Adrenal gland (tissue), 12 donors: Measurements from ENCODE around the gene NEXMIF. TPM values are rescaled to one million over a fixed set of nuclear protein-coding genes. Genes with fewer than 3 reads are reported as not detected.
"Not testable (repeated sequence)": the region's sequence is repeated elsewhere in the genome, so short reads cannot be mapped to it uniquely, and the experiment has no call there.

Experiments used
- DNase-seq, 7 donors: peaks; one replicate each; pipeline ENCODE4 v3.0.0-alpha.2; 2019 to 2020
- H3K27ac ChIP-seq, 5 donors: fragments of 200-600 bp; sonication (generic) in 4 of 5; 1 replicate in 3 of 5; 2 replicates in 2 of 5; pipeline versions ENCODE4 v1.5.1 to v1.8.0; 2016 to 2020; ENCODE audit warnings: mild to moderate bottlenecking in 1 of 5
- H3K27me3 ChIP-seq: fragments of 200-600 bp; 2 replicates; pipeline ENCODE4 v1.8.0; 2021
- H3K36me3 ChIP-seq, 2 donors: fragments of 200-600 bp; replicated peaks in 1 of 2; 1 replicate in 1 of 2; 2 replicates in 1 of 2; pipeline versions ENCODE4 v1.5.1 to v1.8.0; 2018 to 2022
- H3K4me1 ChIP-seq, 2 donors: fragments of 200-600 bp; replicated peaks in 1 of 2; 1 replicate in 1 of 2; 2 replicates in 1 of 2; pipeline versions ENCODE4 v1.5.1 to v1.8.0; 2018 to 2021
- H3K4me3 ChIP-seq, 4 donors: fragments of 200-600 bp; sonication (generic) in 3 of 4; one replicate each; pipeline ENCODE4 v1.5.1; 2016 to 2018
- H3K9me3 ChIP-seq, 3 donors: fragments of 200-600 bp; sonication (generic) in 1 of 3; replicated peaks in 1 of 3; 1 replicate in 2 of 3; 2 replicates in 1 of 3; pipeline versions ENCODE4 v1.5.1 to v1.8.0; 2016 to 2021
- POLR2A ChIP-seq, 2 donors: fragments of 450-650 bp; IDR thresholded peaks; one replicate each; pipeline ENCODE4 v1.6.1; 2017; ENCODE audit warnings: antibody characterized with exemption in 2 of 2, mild to moderate bottlenecking in 2 of 2, moderate library complexity in 1 of 2
- WGBS, 4 donors: extraction: QIAGEN DNeasy Blood & Tissue Kit in 2 of 4; methylation state at CpG; one replicate each; pipeline versions ENCODE4 v1.1.5 to v1.1.7; 2013 to 2017; 5-methylcytosine and 5-hydroxymethylcytosine counted together
- intact Hi-C, 2 donors: fragments of 100-400 bp; cut with DNase I; formaldehyde crosslinking; loops; one replicate each; pipeline versions ENCODE4 v1.14.1 to v1.15.0; 2022 to 2023
- polyA plus RNA-seq, 3 donors: library from polyadenylated mRNA; stranded (reverse); fragments of 200-250 nt in 2 of 3; fragments of 350-450 nt in 1 of 3; fragmentation: Illumina TruSeq in 1 of 3; extraction: RNeasy Lipid Tissue Mini Kit (QIAGEN cat#74804) in 1 of 3; gene quantifications; one replicate each; pipeline ENCODE4 v1.2.3, GENCODE V29; 2013 to 2014
- total RNA-seq, 9 donors: library from RNA; depleted of rRNA in 4 of 9; stranded (reverse); fragments of >200 nt in 4 of 9; fragments of 120-200 nt in 1 of 9; fragmentation: NEBNext Ultra II Directional in 1 of 9; extraction: Animal tissue kit (Norgen Biotek cat#: 25700) in 1 of 9; gene quantifications; one replicate each; pipeline versions ENCODE4 v1.1.0 to v1.2.4, GENCODE V29; 2013 to 2023
- TF ChIP-seq, protein P1 (sequence below), 6 experiments: fragments of 450-650 bp in 4 of 6; fragments of 200-600 bp in 2 of 6; sonication (generic) in 1 of 6; IDR thresholded peaks; 1 replicate in 5 of 6; 2 replicates in 1 of 6; pipeline versions ENCODE4 v1.5.1 to v1.8.0; 2016 to 2021; ENCODE audit warnings: antibody characterized with exemption in 6 of 6, mild to moderate bottlenecking in 2 of 6, moderate library complexity in 1 of 6
- donor health status: healthy with polysubstance abuse.
- donor health status: Bipolar disorder and iron deficiency.
- donor health status: DM: yes; HTN: yes; CAD: no.
- donor health status: DM: no; HTN: no; CAD: no.
- donor health status: DM: no; HTN: no; CAD: no.
- donor health status: DM: yes; HTN: yes; CAD: no.

Gene NEXMIF
- total and polyA plus RNA-seq, 12 donors: 0.10 to 3.2 (median 1.7) TPM

DNA sequence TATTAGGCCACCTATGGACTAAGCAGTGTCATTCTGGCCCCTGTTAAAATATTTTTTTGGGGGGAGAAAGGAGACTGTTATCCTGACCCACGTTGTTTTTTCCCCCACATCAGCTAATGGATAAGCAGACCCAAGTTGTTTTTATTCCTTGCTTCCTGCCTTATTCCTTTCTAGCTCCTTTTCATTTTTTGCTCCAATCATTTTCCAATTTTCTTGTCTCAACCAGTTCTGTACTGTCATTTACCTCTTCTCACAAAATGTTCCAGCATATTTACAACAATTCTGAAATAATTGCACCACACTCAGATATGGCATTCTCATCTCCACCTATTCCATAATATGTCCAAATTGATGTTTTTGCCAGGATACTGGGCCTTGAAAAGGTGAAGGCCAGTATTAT, 150.3 kb downstream of the NEXMIF start:
- no peaks in the 10 kb centered on the region for H3K27me3 ChIP-seq
- no peaks in the 10 kb centered on the region for H3K4me1 ChIP-seq
- DNase-seq: no peak
- no peak overlapping the region for H3K27ac ChIP-seq
- H3K36me3 ChIP-seq: no peaks in the 10 kb centered on the region
- TF ChIP-seq, protein P1, sequence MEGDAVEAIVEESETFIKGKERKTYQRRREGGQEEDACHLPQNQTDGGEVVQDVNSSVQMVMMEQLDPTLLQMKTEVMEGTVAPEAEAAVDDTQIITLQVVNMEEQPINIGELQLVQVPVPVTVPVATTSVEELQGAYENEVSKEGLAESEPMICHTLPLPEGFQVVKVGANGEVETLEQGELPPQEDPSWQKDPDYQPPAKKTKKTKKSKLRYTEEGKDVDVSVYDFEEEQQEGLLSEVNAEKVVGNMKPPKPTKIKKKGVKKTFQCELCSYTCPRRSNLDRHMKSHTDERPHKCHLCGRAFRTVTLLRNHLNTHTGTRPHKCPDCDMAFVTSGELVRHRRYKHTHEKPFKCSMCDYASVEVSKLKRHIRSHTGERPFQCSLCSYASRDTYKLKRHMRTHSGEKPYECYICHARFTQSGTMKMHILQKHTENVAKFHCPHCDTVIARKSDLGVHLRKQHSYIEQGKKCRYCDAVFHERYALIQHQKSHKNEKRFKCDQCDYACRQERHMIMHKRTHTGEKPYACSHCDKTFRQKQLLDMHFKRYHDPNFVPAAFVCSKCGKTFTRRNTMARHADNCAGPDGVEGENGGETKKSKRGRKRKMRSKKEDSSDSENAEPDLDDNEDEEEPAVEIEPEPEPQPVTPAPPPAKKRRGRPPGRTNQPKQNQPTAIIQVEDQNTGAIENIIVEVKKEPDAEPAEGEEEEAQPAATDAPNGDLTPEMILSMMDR (IDR thresholded peaks at IDR 0.05): no peak
- TF ChIP-seq POLR2A (IDR thresholded peaks at IDR 0.05): no peak
- 44 to 87% (median 66%) methylated on average over 1 of the region's 1 CpG for WGBS, 4 donors
- H3K9me3 ChIP-seq: no peaks in the 10 kb centered on the region
- H3K4me3 ChIP-seq: no peak overlapping the region
- intact Hi-C loops: no loop called here

DNA sequence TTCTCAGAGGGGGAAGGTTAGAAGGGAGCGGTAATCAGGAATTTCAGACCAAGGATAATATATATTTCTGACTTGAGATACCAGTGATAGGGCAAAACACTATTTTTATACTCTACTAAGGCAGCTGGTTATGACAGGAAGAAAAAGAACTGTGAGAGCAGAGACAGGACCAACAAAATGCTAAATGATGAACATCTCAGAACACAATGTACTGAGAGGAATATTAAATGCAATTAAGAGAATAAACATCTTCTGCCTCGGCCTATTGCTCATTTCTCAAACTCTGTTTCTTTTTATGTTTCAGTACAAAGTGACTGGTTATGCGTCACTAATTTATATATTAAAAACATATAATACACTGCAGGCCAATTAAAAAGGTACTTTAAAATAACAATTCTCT, 188.8 kb downstream of the NEXMIF start:
- Histone ChIP-seq H3K36me3 (no peaks in the 10 kb centered on the region), H3K4me1 (no peaks in the 10 kb centered on the region), H3K27ac (peak overlapping the region in 1 of 5 donors; percentile 15), H3K4me3 (no peak overlapping the region), H3K27me3 (no peaks in the 10 kb centered on the region), H3K9me3 (no peaks in the 10 kb centered on the region)
- DNase-seq: no peak
- 72 to 82% (median 75%) methylated on average over 3 of the region's 3 CpGs for WGBS, 4 donors
- intact Hi-C loops: no loop called here
- TF ChIP-seq, protein P1 (IDR thresholded peaks at IDR 0.05): no peak
- no peak for TF ChIP-seq POLR2A (IDR thresholded peaks at IDR 0.05)

DNA sequence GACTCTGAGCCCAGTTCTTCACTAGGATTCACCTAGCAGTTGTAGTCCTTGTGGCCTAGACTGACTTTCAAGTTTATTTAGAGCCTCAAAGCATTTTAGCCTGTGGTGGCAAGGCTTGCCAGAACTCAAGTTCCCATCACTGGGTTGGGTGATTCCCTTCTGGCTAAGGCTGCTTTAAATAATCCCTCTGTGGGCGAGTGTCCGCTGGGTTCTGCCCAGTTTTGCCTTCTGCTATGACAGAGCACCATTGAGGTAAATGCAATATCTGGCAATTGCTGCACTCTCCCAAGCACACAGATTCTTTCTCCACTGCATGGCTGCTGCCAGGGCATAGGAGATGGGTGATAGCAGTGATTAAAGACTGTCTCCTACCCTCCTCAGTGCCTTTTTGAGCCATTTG, 220.0 kb downstream of the NEXMIF start:
- DNase-seq: no peak
- TF ChIP-seq POLR2A (IDR thresholded peaks at IDR 0.05): no peak
- TF ChIP-seq, protein P1 (IDR thresholded peaks at IDR 0.05): no peak
- Histone ChIP-seq H3K27ac (no peak overlapping the region), H3K4me1 (no peaks in the 10 kb centered on the region), H3K4me3 (no peak overlapping the region), H3K36me3 (no peaks in the 10 kb centered on the region), H3K27me3 (peaks cover 3% of the 10 kb centered on the region), H3K9me3 (no peaks in the 10 kb centered on the region)
- intact Hi-C loops: no loop called here
- 69 to 92% (median 91%) methylated on average over 2 of the region's 2 CpGs; no CpG with 5 or more reads in 1 of the 4 donors for WGBS, 4 donors

DNA sequence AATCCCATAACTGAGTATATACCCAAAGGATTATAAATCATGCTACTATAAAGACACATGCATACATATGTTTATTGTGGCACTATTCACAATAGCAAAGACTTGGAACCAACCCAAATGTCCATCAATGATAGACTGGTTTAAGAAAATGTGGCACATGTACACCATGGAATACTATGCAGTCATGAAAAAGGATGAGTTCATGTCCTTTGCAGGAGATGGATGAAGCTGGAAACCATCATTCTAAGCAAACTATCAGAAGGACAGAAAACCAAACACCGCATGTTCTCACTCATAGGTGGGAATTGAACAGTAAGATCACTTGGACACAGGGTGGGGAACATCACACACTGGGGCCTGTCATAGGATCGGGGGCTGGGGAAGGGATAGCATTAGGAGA, 223.9 kb downstream of the NEXMIF start:
- H3K27me3 ChIP-seq, H3K36me3 ChIP-seq, H3K9me3 ChIP-seq, DNase-seq, H3K27ac ChIP-seq, H3K4me3 ChIP-seq, intact Hi-C loops, H3K4me1 ChIP-seq: not testable (repeated sequence)
- 72 to 90% (median 88%) methylated on average over 2 of the region's 2 CpGs for WGBS, 4 donors

DNA sequence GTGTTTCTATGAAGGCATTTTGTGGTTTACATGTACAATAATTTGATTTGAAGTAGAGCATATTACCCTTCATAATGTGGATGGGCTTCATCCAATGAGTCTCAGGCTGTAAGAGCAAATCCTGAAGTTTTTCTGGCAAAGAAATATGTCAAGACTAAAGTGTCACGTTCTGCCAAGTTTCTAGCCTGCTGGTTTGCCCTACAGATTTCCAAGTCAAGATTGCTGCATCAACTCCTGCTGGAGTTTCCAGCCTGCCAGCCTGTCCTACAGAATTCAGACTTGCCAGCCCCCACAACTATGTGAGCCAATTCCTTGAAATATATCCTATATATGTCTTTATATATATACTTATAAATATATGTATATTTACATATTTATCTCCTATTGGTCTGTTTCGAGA, 240.8 kb downstream of the NEXMIF start:
- Histone ChIP-seq H3K27ac (no peak overlapping the region), H3K4me3 (no peak overlapping the region), H3K4me1 (no peaks in the 10 kb centered on the region), H3K9me3 (no peaks in the 10 kb centered on the region), H3K27me3 (no peaks in the 10 kb centered on the region), H3K36me3 (no peaks in the 10 kb centered on the region)
- intact Hi-C loops: no loop called here
- no peak for DNase-seq
- WGBS, 4 donors: 44 to 61% (median 52%) methylated on average over 2 of the region's 2 CpGs
- no peak for TF ChIP-seq POLR2A (IDR thresholded peaks at IDR 0.05)
- TF ChIP-seq, protein P1 (IDR thresholded peaks at IDR 0.05): no peak
